GM12874 (cell line): Measurements from ENCODE around the gene FEZF1.

Source experiments
- TF ChIP-seq, protein P1 (sequence below): IDR thresholded peaks from 2 replicates; pipeline ENCODE4 v1.5.1; 2011; ENCODE audit warnings: low read depth, mild to moderate bottlenecking, control low read depth, low read length, moderate library complexity; ENCODE audit not compliant: insufficient read depth

The FEZF1 gene

DNA sequence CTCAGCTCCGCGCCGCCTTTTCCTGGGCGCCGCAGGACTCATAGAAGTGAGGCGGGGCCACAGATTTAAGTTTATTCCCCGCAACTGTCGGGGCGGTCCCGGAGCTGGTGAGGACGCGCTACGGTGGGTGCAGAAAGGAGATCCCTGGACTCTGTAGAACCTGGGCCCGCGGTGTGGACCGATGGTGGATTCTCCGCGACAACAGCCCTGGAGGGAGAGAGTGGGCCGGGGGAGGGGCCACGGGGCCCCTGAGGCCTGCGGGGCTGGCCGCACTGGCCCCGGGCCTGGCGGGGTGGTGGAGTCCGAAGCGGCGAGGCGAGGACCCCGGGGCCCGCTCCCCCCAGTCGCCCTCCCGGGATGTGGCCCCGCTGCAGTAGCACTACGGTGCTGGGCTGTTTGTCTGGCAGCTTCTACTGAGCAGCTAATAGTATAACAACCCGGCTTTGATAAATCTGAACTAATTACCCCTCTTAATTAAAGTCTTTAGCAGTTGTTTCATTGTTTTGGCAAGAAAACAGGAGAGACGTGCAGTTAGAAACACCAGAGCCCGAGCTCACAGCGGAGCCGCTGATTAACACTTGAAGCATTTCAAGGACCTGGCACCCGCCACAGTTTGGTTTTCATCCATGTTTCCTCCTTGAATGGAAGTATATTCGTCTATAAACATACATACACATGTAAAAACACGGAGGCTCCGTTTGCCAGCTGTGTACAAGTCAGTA, 4.2 kb downstream of the FEZF1 start:
- TF ChIP-seq, protein P1, sequence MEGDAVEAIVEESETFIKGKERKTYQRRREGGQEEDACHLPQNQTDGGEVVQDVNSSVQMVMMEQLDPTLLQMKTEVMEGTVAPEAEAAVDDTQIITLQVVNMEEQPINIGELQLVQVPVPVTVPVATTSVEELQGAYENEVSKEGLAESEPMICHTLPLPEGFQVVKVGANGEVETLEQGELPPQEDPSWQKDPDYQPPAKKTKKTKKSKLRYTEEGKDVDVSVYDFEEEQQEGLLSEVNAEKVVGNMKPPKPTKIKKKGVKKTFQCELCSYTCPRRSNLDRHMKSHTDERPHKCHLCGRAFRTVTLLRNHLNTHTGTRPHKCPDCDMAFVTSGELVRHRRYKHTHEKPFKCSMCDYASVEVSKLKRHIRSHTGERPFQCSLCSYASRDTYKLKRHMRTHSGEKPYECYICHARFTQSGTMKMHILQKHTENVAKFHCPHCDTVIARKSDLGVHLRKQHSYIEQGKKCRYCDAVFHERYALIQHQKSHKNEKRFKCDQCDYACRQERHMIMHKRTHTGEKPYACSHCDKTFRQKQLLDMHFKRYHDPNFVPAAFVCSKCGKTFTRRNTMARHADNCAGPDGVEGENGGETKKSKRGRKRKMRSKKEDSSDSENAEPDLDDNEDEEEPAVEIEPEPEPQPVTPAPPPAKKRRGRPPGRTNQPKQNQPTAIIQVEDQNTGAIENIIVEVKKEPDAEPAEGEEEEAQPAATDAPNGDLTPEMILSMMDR = no peak

DNA sequence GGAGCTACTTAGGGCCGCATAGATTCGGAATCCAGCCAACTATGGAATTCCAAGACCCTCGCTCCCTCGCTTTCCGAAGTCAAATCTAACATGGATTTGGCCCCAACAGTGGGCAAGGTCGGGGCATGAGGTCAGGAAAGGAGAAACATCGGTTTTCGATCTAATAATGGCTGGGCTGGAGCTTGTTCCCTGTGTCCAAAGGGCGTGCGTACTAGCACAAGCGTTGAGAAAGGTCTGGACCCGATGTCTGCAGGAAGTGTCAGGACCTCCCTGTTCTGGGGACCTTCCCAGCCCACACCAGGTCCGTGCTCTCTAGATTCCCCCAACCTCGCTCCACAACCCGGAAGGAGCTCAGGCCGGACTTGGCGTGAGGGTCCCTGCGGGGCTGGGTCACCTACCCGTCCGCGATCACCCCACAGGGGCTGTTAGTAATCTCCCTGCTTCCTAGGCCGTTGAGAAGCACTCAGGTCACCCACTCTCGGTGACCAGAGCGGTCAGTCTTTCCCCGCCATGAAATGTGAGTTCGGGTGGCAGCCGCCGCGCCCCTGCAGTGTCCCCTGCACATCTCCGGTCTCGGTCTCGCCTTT, 4.8 kb downstream of the FEZF1 start:
- TF ChIP-seq, protein P1 = no peak

DNA sequence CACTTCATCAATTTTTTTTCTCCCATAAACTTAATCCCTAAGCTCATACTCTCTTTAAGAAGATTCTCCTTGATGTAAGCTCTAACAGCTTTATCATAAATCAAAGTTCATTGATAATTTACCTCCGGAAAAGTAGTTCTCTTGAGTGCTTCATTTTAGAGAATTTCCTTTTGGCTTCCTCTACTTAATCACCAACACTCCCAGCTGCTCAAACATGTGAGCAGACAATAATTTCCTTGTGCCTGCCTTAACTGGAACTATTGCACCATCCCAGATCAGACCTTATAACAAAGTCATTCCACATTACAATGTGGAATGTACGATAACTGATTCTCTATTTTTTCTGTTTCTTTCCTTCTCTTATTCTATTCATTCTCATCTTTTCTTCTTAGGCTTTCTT, 5.9 kb downstream of the FEZF1 start:
- TF ChIP-seq, protein P1 = no peak

DNA sequence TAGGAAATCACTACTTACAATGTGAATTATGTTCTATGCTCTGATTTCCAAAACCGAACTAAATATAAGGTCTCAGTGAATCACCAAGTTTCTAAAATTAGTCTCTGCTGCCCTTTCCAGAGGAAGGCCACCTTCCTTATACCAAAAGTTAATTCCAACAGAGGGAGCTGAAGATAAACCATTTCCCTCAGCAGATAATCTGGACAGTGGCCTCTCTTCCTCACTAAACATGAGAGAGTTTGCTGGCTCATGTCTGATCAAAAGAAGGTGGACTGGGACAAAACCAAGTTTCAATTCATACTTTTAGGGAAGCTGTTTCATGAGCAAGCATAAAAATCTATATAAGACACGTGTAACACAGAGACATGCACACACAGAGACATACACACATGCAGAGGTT, 6.4 kb downstream of the FEZF1 start:
- TF ChIP-seq, protein P1 = no peak

DNA sequence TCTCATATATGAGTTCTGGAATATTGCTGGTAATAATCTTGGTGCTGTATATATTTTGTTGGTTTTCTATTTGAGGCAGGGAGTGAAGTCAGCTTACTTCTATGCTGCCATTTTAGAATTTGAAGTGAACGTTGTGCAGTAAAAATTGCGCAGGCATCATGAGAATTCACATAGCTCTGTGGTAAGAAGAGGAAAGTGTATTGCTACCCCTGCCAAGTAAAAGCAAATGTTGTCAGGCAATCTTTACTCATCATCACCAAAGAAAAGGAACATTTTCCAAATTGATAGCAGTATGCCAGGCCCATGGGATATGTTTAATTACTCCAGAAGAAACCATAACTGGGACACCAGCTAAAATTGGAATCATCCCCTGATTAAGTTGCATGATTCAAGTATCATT, 13.4 kb downstream of the FEZF1 start:
- TF ChIP-seq, protein P1 = no peak

DNA sequence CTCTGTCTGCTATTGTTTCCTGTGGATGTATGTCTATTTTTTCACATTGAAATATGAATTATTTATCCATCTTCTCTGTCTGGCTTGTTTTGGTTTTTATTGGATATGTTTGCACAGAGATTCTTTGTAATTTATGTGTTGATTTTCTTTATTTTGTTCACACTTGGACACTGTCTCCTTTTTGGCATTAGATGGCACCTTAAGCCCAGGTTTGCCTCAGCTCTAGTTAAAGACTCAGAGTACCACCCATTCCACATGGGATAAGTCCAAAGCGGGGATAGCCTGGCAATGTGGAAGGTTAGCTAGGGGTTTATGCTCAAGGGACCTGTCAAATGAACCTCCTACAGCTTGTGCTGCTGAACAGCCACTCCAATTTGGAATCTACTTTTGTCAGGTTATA, 14.1 kb downstream of the FEZF1 start:
- TF ChIP-seq, protein P1 = no peak

DNA sequence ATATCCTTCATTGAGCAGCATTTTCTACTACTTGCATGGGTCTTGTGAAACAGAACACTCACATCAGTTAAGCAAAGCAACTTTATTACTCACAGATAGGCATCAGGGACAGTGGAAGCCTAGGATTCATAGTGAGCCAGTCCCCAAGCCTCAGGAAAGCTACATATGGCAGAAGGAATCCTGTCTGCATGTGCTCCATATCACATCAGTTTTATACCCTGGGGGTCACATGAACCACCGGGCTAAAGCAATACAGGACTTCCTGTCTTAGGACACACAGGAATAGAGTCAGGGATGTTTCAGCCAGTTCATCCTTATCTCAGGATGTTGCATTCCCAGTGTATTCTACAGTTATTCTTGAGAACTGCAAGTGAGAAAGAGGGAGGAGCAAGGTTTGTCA, 15.1 kb downstream of the FEZF1 start:
- TF ChIP-seq, protein P1 = no peak
